Forelimb muscle (tissue), 1 donor: ENCODE data around the gene KATNB1. TPM values are rescaled to one million over a fixed set of nuclear protein-coding genes. Genes with fewer than 3 reads are reported as not detected.
"Not testable (repeated sequence)": the region's sequence is repeated elsewhere in the genome, so short reads cannot be mapped to it uniquely, and the experiment has no call there.

Experiments
- DNase-seq: peaks from one replicate; pipeline ENCODE4 v3.0.0-alpha.2; 2013; ENCODE audit warnings: low read depth
- polyA plus RNA-seq: library from polyadenylated mRNA; unstranded; fragments of 120-200 nt; gene quantifications from one replicate; pipeline ENCODE4 v1.2.1, GENCODE V29; 2013; ENCODE audit not compliant: insufficient read length

The KATNB1 gene
- polyA plus RNA-seq, 1 donor = 44.6 TPM

- no peak for DNase-seq
These were observed 35.7 kb downstream of the KATNB1 start for GRCh38 chr16:57771141-57771785.

DNA sequence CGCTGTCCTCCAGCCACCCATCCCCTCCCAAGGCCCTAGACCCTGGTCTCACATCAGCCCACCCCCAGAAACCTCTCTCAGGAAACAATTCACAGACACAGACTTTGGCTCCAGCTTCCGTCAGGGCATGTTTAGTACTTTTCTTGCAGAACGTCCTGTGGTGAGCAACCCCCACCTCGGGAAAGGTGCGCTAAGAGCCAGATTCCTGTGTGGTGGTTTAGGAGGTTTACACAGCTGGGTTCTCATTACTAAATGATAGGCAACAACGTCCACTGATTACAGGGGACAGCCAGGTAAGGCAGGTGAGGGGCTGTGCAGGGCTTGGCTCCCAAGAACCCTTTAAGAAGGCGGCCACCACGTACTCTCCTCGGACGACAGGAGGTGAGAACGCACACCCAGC lies 37.4 kb downstream of the KATNB1 start:
- DNase-seq = no peak

DNA sequence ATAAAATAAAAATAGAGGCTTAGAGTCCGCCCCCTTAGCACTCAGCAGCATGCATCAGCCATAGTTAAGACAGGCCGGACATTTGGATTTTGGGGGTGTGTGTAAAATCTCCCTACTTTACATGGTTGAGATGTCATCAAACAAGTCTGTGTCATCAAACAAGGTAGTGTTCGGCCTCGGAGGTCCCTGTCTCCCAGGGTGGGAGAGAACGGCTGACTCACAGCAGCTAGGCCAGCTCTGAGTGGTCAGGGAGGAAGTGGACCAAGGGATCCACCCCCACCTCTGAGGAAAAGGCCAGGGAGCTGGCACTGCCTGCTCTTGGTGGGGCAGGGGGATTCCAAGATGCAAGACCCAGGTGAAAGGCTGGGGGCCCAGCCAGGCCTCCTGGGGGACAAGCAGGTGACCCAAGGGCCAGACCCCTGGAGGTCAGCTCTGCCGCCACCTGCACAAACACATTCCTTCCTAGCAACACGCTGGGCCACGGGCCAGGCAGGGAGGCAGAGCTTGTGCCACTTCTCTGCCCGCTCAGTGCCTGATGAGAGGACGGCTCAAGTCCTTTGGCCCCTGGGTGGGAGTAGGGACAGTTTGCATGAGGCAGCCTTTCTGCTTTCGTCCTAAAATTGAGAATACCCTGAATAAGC lies 38.2 kb downstream of the KATNB1 start:
- DNase-seq = no peak

DNA sequence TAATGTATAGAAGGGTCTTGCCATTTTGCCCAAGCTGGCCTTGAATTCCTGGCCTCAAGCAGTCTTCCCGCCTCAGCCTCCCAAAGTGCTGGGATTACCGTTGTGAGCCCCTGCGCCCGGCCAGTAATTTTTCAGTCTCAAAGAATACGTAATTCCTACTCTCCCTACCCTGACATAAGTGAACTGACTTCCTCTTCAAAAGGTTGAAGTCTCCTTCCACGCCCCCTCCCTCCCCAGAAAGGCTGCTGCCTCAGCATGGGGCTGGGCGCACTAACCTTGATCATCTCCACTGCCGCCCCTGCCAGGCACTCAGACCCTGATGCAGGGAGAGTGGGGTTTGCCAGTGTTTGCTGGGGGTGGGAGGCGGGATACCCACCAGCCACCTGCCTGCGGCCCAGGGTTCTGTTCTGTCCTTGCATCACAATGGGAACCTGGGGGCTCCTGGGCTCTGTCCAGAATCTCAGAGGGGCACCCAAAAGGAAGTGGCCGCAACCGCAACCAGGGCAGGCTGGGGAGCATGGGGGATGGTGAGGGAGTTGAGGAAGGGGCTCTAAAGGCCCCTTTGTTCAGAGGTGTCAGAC lies 39.2 kb downstream of the KATNB1 start:
- DNase-seq = no peak

DNA sequence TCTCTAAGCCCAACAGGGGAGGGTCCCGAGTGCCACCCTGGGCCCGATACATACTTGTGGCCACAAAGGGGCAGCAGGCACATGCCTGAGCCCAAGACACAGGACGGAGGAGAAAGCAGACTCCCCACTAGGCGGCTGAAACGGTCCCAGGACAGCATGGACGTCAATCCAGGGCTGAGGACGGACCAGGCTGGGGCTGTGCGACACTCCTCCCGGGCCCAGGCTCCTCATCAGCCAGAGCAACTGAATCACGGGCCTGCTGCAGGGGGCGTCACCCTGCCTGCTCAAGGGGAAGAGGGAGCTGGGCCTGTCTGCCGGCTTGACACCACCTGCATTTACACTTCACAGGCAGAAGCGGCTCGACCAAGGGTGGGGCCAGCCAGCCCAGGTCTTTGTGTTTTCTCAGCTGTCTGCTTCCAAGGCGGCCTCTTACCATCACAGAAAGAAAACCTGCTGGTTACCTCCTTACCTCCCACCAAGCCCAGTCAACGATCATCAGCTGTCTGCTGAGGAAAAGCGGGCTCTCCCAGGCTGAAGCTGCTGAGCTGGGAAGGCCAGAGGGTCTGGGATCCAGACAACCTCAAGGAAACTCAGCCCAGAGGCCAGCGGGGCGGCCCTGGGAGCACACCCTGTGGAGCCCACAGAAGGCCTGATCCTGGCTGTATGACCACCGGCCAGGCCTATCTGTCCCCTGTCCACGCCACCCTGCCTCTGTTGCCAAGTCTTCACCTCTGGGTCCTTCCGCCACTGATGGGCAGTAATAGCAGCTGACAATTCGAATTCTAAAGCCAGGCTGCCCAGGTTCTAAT lies 40.3 kb downstream of the KATNB1 start:
- DNase-seq = no peak

- DNase-seq = no peak
These were observed 43.1 kb downstream of the KATNB1 start for GRCh38 chr16:57778658-57779057.

GRCh38 chr16:57779836-57780235 lies 44.3 kb downstream of the KATNB1 start:
- not testable (repeated sequence) for DNase-seq

DNA sequence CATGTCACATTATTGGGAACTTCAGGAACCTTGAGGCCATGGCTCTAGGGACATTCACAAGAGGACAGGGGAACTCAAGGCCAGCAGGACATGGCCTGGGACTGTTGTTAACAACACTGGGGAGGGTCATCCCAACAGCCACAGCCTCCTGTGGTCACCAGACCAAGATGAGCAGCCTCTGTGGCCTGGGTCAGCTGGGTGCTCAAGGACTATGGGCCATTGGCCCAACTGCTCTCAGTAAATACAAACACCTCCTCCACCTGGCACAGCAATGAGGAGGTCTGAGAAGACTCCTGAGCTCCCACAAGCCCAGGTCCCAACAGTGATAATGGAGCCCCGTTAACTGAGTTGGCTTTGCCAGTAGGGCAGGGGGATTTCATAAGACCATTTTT lies 45.8 kb downstream of the KATNB1 start:
- DNase-seq = no peak

DNA sequence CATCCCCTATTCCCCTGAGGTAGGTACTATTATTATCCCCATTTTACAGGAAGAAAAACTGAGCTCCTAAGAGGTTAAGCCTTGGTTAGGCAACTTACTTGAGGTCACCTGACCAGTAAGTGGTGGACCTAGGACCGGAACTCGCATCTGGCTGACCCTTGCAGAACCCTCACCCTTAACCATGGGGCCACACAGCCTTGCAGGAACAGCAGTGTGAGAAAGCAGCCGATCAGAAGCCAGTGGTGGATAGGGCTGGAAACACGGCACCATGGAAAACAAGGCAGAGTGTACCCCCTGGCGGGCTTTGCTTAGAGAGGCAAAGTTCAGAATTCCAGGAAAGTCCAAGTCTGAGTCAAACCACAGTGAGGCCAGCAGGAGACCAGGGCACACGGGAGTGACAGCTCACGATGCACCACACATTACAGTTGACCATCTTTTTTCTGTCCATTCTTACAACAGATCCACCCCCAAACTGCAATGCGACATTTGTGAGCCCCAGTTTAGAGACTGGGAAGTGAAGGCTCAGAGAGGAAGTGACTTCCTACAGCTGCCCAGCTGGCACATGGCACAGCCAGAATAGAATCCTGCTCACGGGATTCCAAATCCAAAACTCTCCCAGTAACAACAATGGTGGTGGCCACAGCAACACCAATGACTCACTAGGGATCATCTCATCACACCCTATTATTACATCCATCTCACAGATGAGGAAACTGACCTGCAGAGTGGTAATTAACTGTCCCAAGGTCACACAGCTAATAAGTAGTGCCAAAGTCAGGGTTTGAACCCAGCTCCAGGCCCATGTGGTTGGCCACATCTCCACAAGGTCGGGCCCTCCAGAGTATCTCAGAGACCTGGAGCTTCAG lies 46.4 kb downstream of the KATNB1 start:
- DNase-seq = no peak

GRCh38 chr16:57782607-57783055 lies 47.1 kb downstream of the KATNB1 start:
- not testable (repeated sequence) for DNase-seq

GRCh38 chr16:57783116-57783515 lies 47.5 kb downstream of the KATNB1 start:
- DNase-seq = no peak

GRCh38 chr16:57783883-57784282 lies 48.3 kb downstream of the KATNB1 start:
- no peak for DNase-seq

DNA sequence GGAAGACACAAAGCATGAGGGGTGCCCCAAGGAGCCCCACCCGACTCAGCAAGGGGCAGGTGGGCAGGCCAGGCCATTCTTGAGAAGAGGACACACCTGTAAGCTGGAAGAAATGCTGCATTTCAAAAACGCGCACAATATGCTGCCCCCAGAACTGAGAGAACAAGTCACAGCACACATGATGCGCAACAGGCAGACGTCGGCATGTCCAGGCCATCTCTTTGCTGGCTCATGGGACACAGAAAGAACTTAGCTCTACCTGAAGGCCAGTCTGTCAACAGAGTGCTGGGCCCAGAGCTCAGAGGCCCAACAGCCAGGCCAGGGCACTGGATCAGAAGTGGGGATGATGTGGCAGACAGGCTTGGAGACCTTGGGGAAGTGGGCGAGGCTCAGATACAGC lies 48.8 kb downstream of the KATNB1 start:
- no peak for DNase-seq

- DNase-seq = no peak
These were observed 49.8 kb downstream of the KATNB1 start for GRCh38 chr16:57785385-57785784.

DNA sequence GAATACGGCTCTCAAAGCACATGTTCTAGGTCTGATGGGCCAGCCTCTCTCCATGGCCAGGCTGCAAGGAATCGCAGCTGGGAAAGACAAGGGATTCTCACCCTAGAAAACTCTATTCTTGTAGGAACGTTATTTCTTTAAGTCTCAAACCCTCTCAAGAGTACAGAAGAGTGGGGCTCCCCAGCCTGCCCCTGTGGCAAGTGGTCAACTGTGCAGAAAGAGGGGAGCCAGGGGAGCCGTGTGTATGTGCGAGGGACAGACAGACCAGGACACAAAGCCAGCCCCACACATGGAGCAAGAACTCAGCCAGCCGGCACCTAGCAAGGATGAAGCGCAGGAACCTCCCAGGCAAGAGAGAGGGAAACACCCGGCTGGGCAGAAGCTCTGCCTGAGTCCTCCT lies 50.4 kb downstream of the KATNB1 start:
- DNase-seq = no peak

GRCh38 chr16:57786632-57787518 lies 51.3 kb downstream of the KATNB1 start:
- no peak for DNase-seq

DNA sequence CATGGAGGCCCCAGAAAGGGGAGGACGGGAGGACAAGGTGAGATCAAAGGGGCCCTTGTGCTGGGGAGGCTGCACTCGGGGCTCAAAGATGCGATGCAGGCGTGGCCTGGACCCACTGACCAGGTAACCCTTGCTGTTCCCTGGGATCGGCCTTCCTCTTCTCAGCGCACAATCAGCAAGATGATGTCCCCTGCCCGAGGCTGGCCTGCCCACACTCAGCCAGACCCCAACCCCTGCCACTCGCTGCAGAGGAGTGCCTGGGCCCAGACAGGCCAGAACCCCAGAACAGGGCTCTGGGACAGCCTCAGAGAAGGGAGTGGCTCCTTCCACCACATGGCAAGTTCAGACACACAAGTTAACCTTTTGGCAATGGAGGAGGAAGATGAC lies 51.9 kb downstream of the KATNB1 start:
- DNase-seq = no peak

- DNase-seq = no peak
These were observed 52.8 kb downstream of the KATNB1 start for GRCh38 chr16:57788252-57788841.

DNA sequence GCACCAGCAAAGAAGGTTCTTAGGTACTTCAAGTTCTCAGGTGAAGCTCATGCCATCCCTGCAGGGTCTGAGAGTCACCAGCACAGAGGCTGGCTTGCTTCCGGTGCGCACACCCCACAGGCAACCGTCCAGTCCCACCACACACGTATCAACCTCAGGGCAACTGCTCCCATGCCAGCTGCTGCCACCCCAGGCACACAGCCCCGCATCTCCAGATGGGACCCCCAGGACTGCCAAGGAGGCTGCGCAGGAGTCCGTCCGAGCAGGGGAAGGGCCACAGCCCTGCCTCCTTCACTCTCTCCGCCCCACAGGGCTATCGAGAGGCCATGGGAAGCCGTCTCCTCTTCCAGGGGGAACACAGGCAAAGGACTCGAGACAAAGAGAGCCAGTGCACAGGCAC lies 53.4 kb downstream of the KATNB1 start:
- no peak for DNase-seq
